Measurements from ENCODE around the gene SAT2. TPM values are rescaled to one million over a fixed set of nuclear protein-coding genes. Genes with fewer than 3 reads are reported as not detected.
A peak's percentile ranks its signal among the peaks of the same experiment; 100 is the strongest.

The SAT2 gene
- total RNA-seq, 4 donors from 2014 or later, result 18.5 to 74.8 (median 46.0) TPM

GRCh38 chr17:7579001-7579833, 48.4 kb downstream of the SAT2 start, which contains the start of gene CD68:
Gene CD68, plus strand, starts transcription at chr17:7579638. Its CDS starts 40 bp downstream, at chr17:7579678.
- H3K9me3 ChIP-seq, result no peaks in the 10 kb centered on the region
- DNase-seq, result peak; percentile 54 to 74
- no peak within 1 kb of the TSS for H3K4me3 ChIP-seq
- no peaks in the 10 kb centered on the region for H3K27me3 ChIP-seq
- TF ChIP-seq POLR2A (IDR thresholded peaks at IDR 0.05), result peak in 1 of 2 donors; percentile 30
- TF ChIP-seq, protein P1, sequence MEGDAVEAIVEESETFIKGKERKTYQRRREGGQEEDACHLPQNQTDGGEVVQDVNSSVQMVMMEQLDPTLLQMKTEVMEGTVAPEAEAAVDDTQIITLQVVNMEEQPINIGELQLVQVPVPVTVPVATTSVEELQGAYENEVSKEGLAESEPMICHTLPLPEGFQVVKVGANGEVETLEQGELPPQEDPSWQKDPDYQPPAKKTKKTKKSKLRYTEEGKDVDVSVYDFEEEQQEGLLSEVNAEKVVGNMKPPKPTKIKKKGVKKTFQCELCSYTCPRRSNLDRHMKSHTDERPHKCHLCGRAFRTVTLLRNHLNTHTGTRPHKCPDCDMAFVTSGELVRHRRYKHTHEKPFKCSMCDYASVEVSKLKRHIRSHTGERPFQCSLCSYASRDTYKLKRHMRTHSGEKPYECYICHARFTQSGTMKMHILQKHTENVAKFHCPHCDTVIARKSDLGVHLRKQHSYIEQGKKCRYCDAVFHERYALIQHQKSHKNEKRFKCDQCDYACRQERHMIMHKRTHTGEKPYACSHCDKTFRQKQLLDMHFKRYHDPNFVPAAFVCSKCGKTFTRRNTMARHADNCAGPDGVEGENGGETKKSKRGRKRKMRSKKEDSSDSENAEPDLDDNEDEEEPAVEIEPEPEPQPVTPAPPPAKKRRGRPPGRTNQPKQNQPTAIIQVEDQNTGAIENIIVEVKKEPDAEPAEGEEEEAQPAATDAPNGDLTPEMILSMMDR (IDR thresholded peaks at IDR 0.05), result no peak
- H3K27ac ChIP-seq, result peak within 1 kb of the TSS; percentile 76
- intact Hi-C loops (cut with DNase I; ENCODE audit: low total_unique reads), result no loop called here
- H3K4me1 ChIP-seq, result peaks cover 7 to 8% of the 10 kb centered on the region in 2 donors
- H3K36me3 ChIP-seq, result no peaks in the 10 kb centered on the region

GRCh38 chr17:7577327-7578199, 50.1 kb downstream of the SAT2 start:
- no peak for DNase-seq
- Histone ChIP-seq H3K27ac (no peak overlapping the region), H3K4me3 (no peak overlapping the region), H3K9me3 (no peaks in the 10 kb centered on the region), H3K27me3 (no peaks in the 10 kb centered on the region), H3K36me3 (no peaks in the 10 kb centered on the region), H3K4me1 (peaks cover under 1 to 7% of the 10 kb centered on the region in 2 donors)
- TF ChIP-seq POLR2A (IDR thresholded peaks at IDR 0.05), result no peak
- intact Hi-C loops (cut with DNase I; ENCODE audit: low total_unique reads), result no loop called here

GRCh38 chr17:7576432-7576937, 51.1 kb downstream of the SAT2 start:
- no peaks in the 10 kb centered on the region for H3K36me3 ChIP-seq

More at GRCh38 chr17:7576432-7576937, 51.1 kb downstream of the SAT2 start:
- Histone ChIP-seq H3K9me3 (no peaks in the 10 kb centered on the region), H3K4me3 (no peak overlapping the region), H3K4me1 (peaks cover 0 to 6% of the 10 kb centered on the region in 2 donors), H3K27ac (no peak overlapping the region), H3K27me3 (no peaks in the 10 kb centered on the region)
- intact Hi-C loops (cut with DNase I; ENCODE audit: low total_unique reads), result no loop called here
- TF ChIP-seq, protein P1 (IDR thresholded peaks at IDR 0.05), result no peak
- TF ChIP-seq POLR2A (IDR thresholded peaks at IDR 0.05), result no peak
- no peak for DNase-seq

Small RNA genes lying within 50 kb of the gene (small RNA-seq; reads per million reads assigned to genes)
- gene CD68 (not detected), gene SNORD10 (not detected)

Other genes with a start within 250 kb of the SAT2 start
- gene TNK1, start 246.7 kb downstream of the SAT2 start, total RNA-seq, result 1 to 10 TPM in 3 of 4 donors, under 1 TPM in 1; 0.26 to 9.2 (median 1.8) TPM
- gene PLSCR3, start 233.3 kb downstream of the SAT2 start, total RNA-seq, result 10 to 100 TPM in 3 of 4 donors, under 1 TPM in 1; 0.77 to 42.6 (median 17.6) TPM
- gene TMEM256, start 223.7 kb downstream of the SAT2 start, total RNA-seq, result 100 to 1,000 TPM in 3 of 4 donors, 10 to 100 TPM in 1; 26.0 to 131 (median 115) TPM
- gene NLGN2, start 220.0 kb downstream of the SAT2 start, total RNA-seq, result 10 to 100 TPM; 14.2 to 81.9 (median 19.7) TPM
- not detected for gene SPEM1, start 207.5 kb downstream of the SAT2 start, total RNA-seq
- not detected for gene SPEM2, start 202.2 kb downstream of the SAT2 start, total RNA-seq
- gene SPEM3, start 199.0 kb downstream of the SAT2 start, total RNA-seq, result not detected
- 1 to 10 TPM in 2 of 4 donors, under 1 TPM in 1, not detected in 1; 0.29 to 2.8 (median 2.0) TPM for gene TMEM102, start 192.4 kb downstream of the SAT2 start, total RNA-seq
- gene FGF11, start 188.3 kb downstream of the SAT2 start, total RNA-seq, result 10 to 100 TPM in 1 of 4 donors, 1 to 10 TPM in 2, not detected in 1; 2.8 to 17.9 (median 6.2) TPM
- 10 to 100 TPM in 2 of 4 donors, 1 to 10 TPM in 2; 3.2 to 16.9 (median 10.9) TPM for gene CHRNB1, start 182.8 kb downstream of the SAT2 start, total RNA-seq
- 100 to 1,000 TPM in 1 of 4 donors, 10 to 100 TPM in 3; 22.7 to 116 (median 39.2) TPM for gene ZBTB4, start 148.2 kb downstream of the SAT2 start, total RNA-seq
- not detected for gene SLC35G6, start 146.4 kb downstream of the SAT2 start, total RNA-seq
- gene POLR2A, start 143.5 kb downstream of the SAT2 start, total RNA-seq, result 100 to 1,000 TPM in 2 of 4 donors, 10 to 100 TPM in 2; 19.7 to 167 (median 77.6) TPM
- gene TNFSF12, start 78.8 kb downstream of the SAT2 start, total RNA-seq, result 10 to 100 TPM; 15.3 to 63.1 (median 33.7) TPM
- 10 to 100 TPM in 3 of 4 donors, 1 to 10 TPM in 1; 6.8 to 56.9 (median 25.8) TPM for gene TNFSF13, start 69.1 kb downstream of the SAT2 start, total RNA-seq
- 100 to 1,000 TPM in 1 of 4 donors, 10 to 100 TPM in 3; 45.9 to 106 (median 59.5) TPM for gene SENP3, start 65.9 kb downstream of the SAT2 start, total RNA-seq
- 10 to 100 TPM in 1 of 4 donors, 1 to 10 TPM in 3; 4.4 to 15.9 (median 7.5) TPM for gene CD68, start 48.2 kb downstream of the SAT2 start, total RNA-seq
- gene MPDU1, start 44.0 kb downstream of the SAT2 start, total RNA-seq, result 10 to 100 TPM in 3 of 4 donors, 1 to 10 TPM in 1; 2.6 to 63.6 (median 35.0) TPM
- gene SOX15, start 37.7 kb downstream of the SAT2 start, total RNA-seq, result 1 to 10 TPM in 3 of 4 donors, not detected in 1; 1.0 to 7.3 (median 1.1) TPM
- 10 to 100 TPM in 2 of 4 donors, 1 to 10 TPM in 2; 6.2 to 37.8 (median 20.1) TPM for gene FXR2, start 12.9 kb downstream of the SAT2 start, total RNA-seq
- gene SHBG, start 2.3 kb upstream of the SAT2 start, total RNA-seq, result 1 to 10 TPM in 1 of 4 donors, under 1 TPM in 1, not detected in 2; 0.21 to 1.1 TPM
- gene ATP1B2, start 23.1 kb upstream of the SAT2 start, total RNA-seq, result 10 to 100 TPM in 1 of 4 donors, 1 to 10 TPM in 3; 3.2 to 20.7 (median 8.0) TPM
- gene TP53, start 59.7 kb upstream of the SAT2 start, total RNA-seq, result 10 to 100 TPM in 3 of 4 donors, 1 to 10 TPM in 1; 5.9 to 58.3 (median 30.7) TPM
- 1 to 10 TPM; 1.0 to 8.8 (median 6.2) TPM for gene WRAP53, start 60.7 kb upstream of the SAT2 start, total RNA-seq
- gene EFNB3, start 77.4 kb upstream of the SAT2 start, total RNA-seq, result 10 to 100 TPM in 2 of 4 donors, under 1 TPM in 2; 0.26 to 13.1 (median 5.6) TPM
- 1 to 10 TPM in 1 of 4 donors, under 1 TPM in 3; under 0.01 to 1.4 (median 0.48) TPM for gene DNAH2, start 89.9 kb upstream of the SAT2 start, total RNA-seq
- 10 to 100 TPM in 1 of 4 donors, 1 to 10 TPM in 3; 2.6 to 47.9 (median 4.4) TPM for gene KDM6B, start 206.4 kb upstream of the SAT2 start, total RNA-seq
- gene TMEM88, start 227.2 kb upstream of the SAT2 start, total RNA-seq, result 10 to 100 TPM in 3 of 4 donors, 1 to 10 TPM in 1; 7.3 to 68.1 (median 28.1) TPM
- 10 to 100 TPM in 3 of 4 donors, 1 to 10 TPM in 1; 3.6 to 94.7 (median 48.1) TPM for gene NAA38, start 229.7 kb upstream of the SAT2 start, total RNA-seq
- gene CYB5D1, start 230.2 kb upstream of the SAT2 start, total RNA-seq, result 10 to 100 TPM in 3 of 4 donors, 1 to 10 TPM in 1; 3.1 to 17.6 (median 16.2) TPM

All from uterus (tissue), 4 donors.